Activated CD4-positive, alpha-beta T cell treated with anti-CD3 and anti-CD28 coated beads, Interleukin-2, amount 10 ng/mL, durations not matched to agents 24 days and 14 days (primary cell): Measurements from ENCODE around the gene OR2B2. TPM values are rescaled to one million over a fixed set of nuclear protein-coding genes. Genes with fewer than 3 reads are reported as not detected.

Experiments used
- total RNA-seq: library from RNA; stranded (reverse); gene quantifications from 2 replicates; pipeline ENCODE4 v1.2.3, GENCODE V29; 2022

OR2B2 gene
- total RNA-seq, 1 donor from 2014 or later: not detected

Other genes with a start within 250 kb of the OR2B2 start
- gene OR2B6, start 44.8 kb upstream of the OR2B2 start, total RNA-seq: not detected in 2 replicates
- gene ZNF165, start 168.2 kb upstream of the OR2B2 start, total RNA-seq: 0.26 and 0.47 TPM in 2 replicates
- gene ZSCAN16, start 212.2 kb upstream of the OR2B2 start, total RNA-seq: 3.0 and 4.0 TPM in 2 replicates
- gene ZKSCAN8, start 229.5 kb upstream of the OR2B2 start, total RNA-seq: 17.6 and 17.7 TPM in 2 replicates